ENCODE measurements around the gene CMTM2.
A peak's percentile ranks its signal among the peaks of the same experiment; 100 is the strongest.

GRCh38 chr16:66551348-66551759 is 27.9 kb upstream of the CMTM2 start:
- TF ChIP-seq, protein P1, sequence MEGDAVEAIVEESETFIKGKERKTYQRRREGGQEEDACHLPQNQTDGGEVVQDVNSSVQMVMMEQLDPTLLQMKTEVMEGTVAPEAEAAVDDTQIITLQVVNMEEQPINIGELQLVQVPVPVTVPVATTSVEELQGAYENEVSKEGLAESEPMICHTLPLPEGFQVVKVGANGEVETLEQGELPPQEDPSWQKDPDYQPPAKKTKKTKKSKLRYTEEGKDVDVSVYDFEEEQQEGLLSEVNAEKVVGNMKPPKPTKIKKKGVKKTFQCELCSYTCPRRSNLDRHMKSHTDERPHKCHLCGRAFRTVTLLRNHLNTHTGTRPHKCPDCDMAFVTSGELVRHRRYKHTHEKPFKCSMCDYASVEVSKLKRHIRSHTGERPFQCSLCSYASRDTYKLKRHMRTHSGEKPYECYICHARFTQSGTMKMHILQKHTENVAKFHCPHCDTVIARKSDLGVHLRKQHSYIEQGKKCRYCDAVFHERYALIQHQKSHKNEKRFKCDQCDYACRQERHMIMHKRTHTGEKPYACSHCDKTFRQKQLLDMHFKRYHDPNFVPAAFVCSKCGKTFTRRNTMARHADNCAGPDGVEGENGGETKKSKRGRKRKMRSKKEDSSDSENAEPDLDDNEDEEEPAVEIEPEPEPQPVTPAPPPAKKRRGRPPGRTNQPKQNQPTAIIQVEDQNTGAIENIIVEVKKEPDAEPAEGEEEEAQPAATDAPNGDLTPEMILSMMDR (IDR thresholded peaks at IDR 0.05): peak in 5 of 12 donors; percentile 5 to 20 (median 6)
- TF ChIP-seq POLR2A (IDR thresholded peaks at IDR 0.05): no peak

Measured in heart left ventricle (tissue), 13 donors.